K562 (cell line): ENCODE data around the gene LCP2. TPM values are rescaled to one million over a fixed set of nuclear protein-coding genes. Genes with fewer than 3 reads are reported as not detected.

Experiments
- ATAC-seq: fragments of 200-7000 bp; cut with Tn5 transposase; 3 replicates; pipeline ENCODE4 v1.9.1; 2020; ENCODE audit warnings: moderate library complexity
- BruUV-seq: library from RNA; stranded (reverse); fragments of 400-500 nt; replicated peaks from 2 replicates; lab custom pipeline; 2021; lab: Mats Ljungman, UMichigan
- CTCF ChIA-PET: fragments of 300-600 bp; formaldehyde crosslinking; extraction: SDS; loops from one replicate; lab custom pipeline; 2021; ENCODE audit warnings: low intra/inter-chr PET ratio; lab: Yijun Ruan, JAX
- POLR2A ChIA-PET: fragments of 300-600, 350-650 bp; sonication (Branson Sonifier 250); formaldehyde crosslinking; extraction: SDS; loops from one replicate; lab custom pipeline; 2021; ENCODE audit warnings: antibody characterized with exemption, inconsistent platforms; lab: Yijun Ruan, JAX
- DNase-seq, 4 experiments: peaks; one replicate each; pipeline versions ENCODE4 v3.0.0 to v3.0.0-alpha.2; 2011 to 2018; ENCODE audit warnings: low spot score in 3 of 4, mixed read lengths in 3 of 4; ENCODE audit errors: extremely low read depth in 1 of 4
- FAIRE-seq: peaks from 2 replicates; lab custom pipeline; 2011; peaks lifted over from hg19 to GRCh38; lab: Jason Lieb, UNC
- H2AFZ ChIP-seq: 2 replicates; pipeline ENCODE4 v1.6.0; 2011; ENCODE audit warnings: low read depth, low read length, control low read depth, inconsistent platforms
- H3K27ac ChIP-seq: fragments of 200-600 bp; 3 replicates; pipeline ENCODE4 v1.8.0; 2011; ENCODE audit warnings: low read depth, mild to moderate bottlenecking, control low read depth, inconsistent platforms, low read length, moderate library complexity, mixed read lengths; ENCODE audit errors: extremely low read depth
- H3K27me3 ChIP-seq, 2 experiments: fragments of 300-600 bp in 1 of 2; 2 replicates in 1 of 2; 3 replicates in 1 of 2; pipeline versions ENCODE4 v1.6.0 to v1.8.0; 2011; ENCODE audit warnings: inconsistent platforms in 2 of 2, low read length in 2 of 2, mild to moderate bottlenecking in 1 of 2, mixed read lengths in 1 of 2, moderate library complexity in 1 of 2; ENCODE audit not compliant: control insufficient read depth in 2 of 2, insufficient read depth in 2 of 2
- H3K36me3 ChIP-seq: fragments of 300-600 bp; 3 replicates; pipeline ENCODE4 v1.8.0; 2011; ENCODE audit warnings: mild to moderate bottlenecking, low read length, inconsistent platforms; ENCODE audit not compliant: control insufficient read depth, insufficient read depth
- H3K4me1 ChIP-seq, 2 experiments: fragments of 200-600 bp in 1 of 2; replicated peaks in 1 of 2; 2 replicates in 1 of 2; 3 replicates in 1 of 2; pipeline versions ENCODE4 v1.5.1 to v1.8.0; 2011; ENCODE audit warnings: inconsistent platforms in 2 of 2, low read length in 2 of 2, mild to moderate bottlenecking in 1 of 2, mixed read lengths in 1 of 2, moderate library complexity in 1 of 2; ENCODE audit not compliant: control insufficient read depth in 2 of 2, insufficient read depth in 2 of 2
- H3K4me2 ChIP-seq: 2 replicates; pipeline ENCODE4 v1.6.1; 2011; ENCODE audit warnings: low read length, control low read depth, inconsistent platforms, mixed read lengths; ENCODE audit not compliant: insufficient read depth
- H3K4me3 ChIP-seq: fragments of 200-600 bp; sonication (generic), shearing (Covaris generic); 2 replicates; pipeline ENCODE4 v1.5.1; 2016; ENCODE audit warnings: control low read depth, inconsistent platforms
- H3K79me2 ChIP-seq: fragments of 200-600 bp; 3 replicates; pipeline ENCODE4 v1.8.0; 2011; ENCODE audit warnings: low read length, inconsistent platforms; ENCODE audit not compliant: control insufficient read depth, insufficient read depth
- H3K9ac ChIP-seq, 2 experiments: 2 replicates each; pipeline versions ENCODE4 v1.6.0 to v1.6.1; 2011; ENCODE audit warnings: low read depth in 2 of 2, low read length in 2 of 2, control low read depth in 1 of 2, inconsistent platforms in 1 of 2, mild to moderate bottlenecking in 1 of 2, mixed read lengths in 1 of 2; ENCODE audit not compliant: insufficient read depth in 1 of 2
- H3K9me1 ChIP-seq: one replicate; pipeline ENCODE4 v1.6.0; 2011; ENCODE audit warnings: inconsistent platforms, mild to moderate bottlenecking, low read length, moderate library complexity; ENCODE audit not compliant: control insufficient read depth, insufficient read depth
- H3K9me3 ChIP-seq: replicated peaks from 2 replicates; pipeline ENCODE4 v1.5.1; 2011; ENCODE audit warnings: low read depth, low read length, inconsistent platforms; ENCODE audit not compliant: control insufficient read depth, insufficient read depth
- H4K20me1 ChIP-seq: replicated peaks from 2 replicates; pipeline ENCODE4 v1.6.1; 2011; ENCODE audit warnings: low read length, inconsistent platforms, mixed read lengths; ENCODE audit not compliant: control insufficient read depth, insufficient read depth
- CBX3 ChIP-seq, 2 experiments: IDR thresholded peaks; 1 replicate in 1 of 2; 2 replicates in 1 of 2; pipeline ENCODE4 v1.6.1; 2012; ENCODE audit warnings: inconsistent platforms in 2 of 2, low read length in 2 of 2, borderline replicate concordance in 1 of 2, control low read depth in 1 of 2
- CBX8 ChIP-seq: fragments of 200-600 bp; sonication (generic); IDR thresholded peaks from 2 replicates; pipeline ENCODE4 v1.6.1; 2012; ENCODE audit warnings: borderline replicate concordance, mixed run types, low read depth, mild to moderate bottlenecking, moderate library complexity, mixed read lengths, low read length, control low read depth, inconsistent platforms; ENCODE audit not compliant: poor library complexity, severe bottlenecking; ENCODE audit errors: extremely low read depth
- ILF3 ChIP-seq: fragments of 450-650 bp; IDR thresholded peaks from 2 replicates; pipeline ENCODE4 v1.6.1; 2018; ENCODE audit warnings: antibody characterized with exemption, mild to moderate bottlenecking, moderate library complexity, borderline replicate concordance
- NCOA1 ChIP-seq: fragments of 450-650 bp; IDR thresholded peaks from 2 replicates; pipeline ENCODE4 v1.6.1; 2016; ENCODE audit warnings: low read depth
- SREBF2 ChIP-seq: sonication (generic); formaldehyde crosslinking; IDR thresholded peaks from 2 replicates; pipeline ENCODE4 v1.4.0; 2020; ENCODE audit warnings: mild to moderate bottlenecking, missing genetic modification reagents
- ZFX ChIP-seq: sonication (generic); formaldehyde crosslinking; IDR thresholded peaks from 2 replicates; pipeline ENCODE4 v1.8.0; 2022; ENCODE audit warnings: mild to moderate bottlenecking, missing genetic modification reagents, moderate library complexity
- WGBS: fragments of 100-300 bp; shearing (Covaris generic); methylation state at CpG from one replicate; pipeline ENCODE4 v1.1.6; 2016; ENCODE audit warnings: low coverage, mixed read lengths; ENCODE audit not compliant: insufficient coverage; ENCODE audit errors: missing lambda C conversion rate; 5-methylcytosine and 5-hydroxymethylcytosine counted together
- in situ Hi-C: fragments of 300-500 bp; cut with MboI; formaldehyde crosslinking; loops from 4 replicates; pipeline ENCODE4 v1.15.0; 2018; ENCODE audit warnings: inconsistent platforms, mixed read lengths
- intact Hi-C: fragments of 100-400 bp; cut with micrococcal nuclease; formaldehyde crosslinking; loops from 2 replicates; pipeline ENCODE4 v1.14.2; 2022
- polyA plus RNA-seq, 8 experiments: library from polyadenylated mRNA; depleted of rRNA in 4 of 8; stranded (reverse) in 5 of 8; unstranded in 3 of 8; fragments of >200 nt; fragmentation: Nextera tagmentation in 2 of 8; fragmentation: Illumina TruSeq in 1 of 8; extraction: Ambion mirVana in 2 of 8; extraction: Trizol in 1 of 8; gene quantifications; 2 replicates each; pipeline versions ENCODE4 v1.2.1 to v1.2.3, GENCODE V29; 2011 to 2014; ENCODE audit warnings: inconsistent platforms in 1 of 8, missing spikeins in 1 of 8
- total RNA-seq, 7 experiments: library from RNA; depleted of rRNA in 6 of 7; stranded (reverse); fragments of >200 nt in 6 of 7; fragmentation: Illumina TruSeq in 2 of 7; extraction: Trizol in 2 of 7; gene quantifications; 2 replicates each; pipeline versions ENCODE4 v1.2.1 to v1.2.3, GENCODE V29; 2011 to 2021; ENCODE audit warnings: low replicate concordance in 1 of 7
- TF ChIP-seq, protein P1 (sequence below): fragments of 450-650 bp; formaldehyde crosslinking; IDR thresholded peaks from 2 replicates; pipeline ENCODE4 v1.4.0; 2020; ENCODE audit warnings: mild to moderate bottlenecking

LCP2 gene
- total and polyA plus RNA-seq, 9 of the 15 experiments (the other 6 are each of a cell fraction or from before 2014, with no cell fraction given), result 4.0 to 31.3 (median 14.6) TPM

- TF ChIP-seq SREBF2 (CRISPR knock-in tag) (no peak), ILF3 (no peak), ZFX (CRISPR knock-in tag) (no peak), NCOA1 (no peak)
- TF ChIP-seq, protein P1, sequence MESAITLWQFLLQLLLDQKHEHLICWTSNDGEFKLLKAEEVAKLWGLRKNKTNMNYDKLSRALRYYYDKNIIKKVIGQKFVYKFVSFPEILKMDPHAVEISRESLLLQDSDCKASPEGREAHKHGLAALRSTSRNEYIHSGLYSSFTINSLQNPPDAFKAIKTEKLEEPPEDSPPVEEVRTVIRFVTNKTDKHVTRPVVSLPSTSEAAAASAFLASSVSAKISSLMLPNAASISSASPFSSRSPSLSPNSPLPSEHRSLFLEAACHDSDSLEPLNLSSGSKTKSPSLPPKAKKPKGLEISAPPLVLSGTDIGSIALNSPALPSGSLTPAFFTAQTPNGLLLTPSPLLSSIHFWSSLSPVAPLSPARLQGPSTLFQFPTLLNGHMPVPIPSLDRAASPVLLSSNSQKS (CRISPR knock-in tag), result no peak
These were observed 44.7 kb upstream of the LCP2 start (continued) for GRCh38 chr5:170342153-170342725.

GRCh38 chr5:170341545-170341944, 44.0 kb upstream of the LCP2 start:
- in situ Hi-C loops, result loop anchor here (5.0 kb wide), 1 partner anchor 74 kb away; no protein-coding TSS in a partner anchor

More at GRCh38 chr5:170341545-170341944, 44.0 kb upstream of the LCP2 start:
- no peaks in the 10 kb centered on the region for H3K36me3 ChIP-seq
- H3K9me3 ChIP-seq, result 0 out of 2 replicates have a peak, but pooled peaks cover 2% of the 10 kb centered on the region
- H3K4me3 ChIP-seq, result no peak overlapping the region
- H3K4me2 ChIP-seq, result no peak overlapping the region
- CTCF ChIA-PET, result no interaction called here
- POLR2A ChIA-PET, result no interaction called here
- ATAC-seq, result no peak
- DNase-seq, result no peak
- H3K79me2 ChIP-seq, result no peaks in the 10 kb centered on the region
- H3K9me1 ChIP-seq, result no peaks in the 10 kb centered on the region
- intact Hi-C loops, result no loop called here
- BruUV-seq, result no TSS peak
- peaks cover 0 to 17% of the 10 kb centered on the region in 2 experiments; a peak in 3 of 5 replicates for H3K27me3 ChIP-seq
- no peak overlapping the region for H3K9ac ChIP-seq
- no peak for FAIRE-seq
- no peak overlapping the region for H2AFZ ChIP-seq
- H3K4me1 ChIP-seq, result no peaks in the 10 kb centered on the region; a peak in 1 of 5 replicates
- H4K20me1 ChIP-seq, result no peaks in the 10 kb centered on the region
- no peak for TF ChIP-seq CBX8
- TF ChIP-seq CBX3 (IDR thresholded peaks at IDR 0.05; ENCODE audit: borderline replicate concordance in 1 of 2, low read length in 2 of 2), result peak in 1 of 2 experiments; percentile 62; a peak in 1 of 3 replicates
- 16% methylated on average over 9 of the region's 9 CpGs for WGBS
- no peak overlapping the region for H3K27ac ChIP-seq
